HepG2 (cell line): ENCODE data around the gene SCAMP3. TPM values are rescaled to one million over a fixed set of nuclear protein-coding genes. Genes with fewer than 3 reads are reported as not detected.

Experiments
- ARID2 ChIP-seq: sonication (generic); formaldehyde crosslinking; IDR thresholded peaks from 2 replicates; pipeline ENCODE4 v1.8.1; 2022; ENCODE audit warnings: mild to moderate bottlenecking, missing genetic modification reagents, borderline replicate concordance
- ATM ChIP-seq: fragments of 450-650 bp; IDR thresholded peaks from 2 replicates; pipeline ENCODE4 v1.7.1; 2017; ENCODE audit warnings: mild to moderate bottlenecking, borderline replicate concordance
- CBX2 ChIP-seq, 2 experiments: fragments of 200-600 bp in 1 of 2; sonication (generic); formaldehyde crosslinking in 1 of 2; IDR thresholded peaks; 2 replicates each; pipeline versions ENCODE4 v1.7.0 to v1.8.1; 2018 to 2022; ENCODE audit warnings: low read depth in 2 of 2, low read length in 1 of 2, mild to moderate bottlenecking in 1 of 2, missing genetic modification reagents in 1 of 2
- GTF2F1 ChIP-seq: fragments of 150-350 bp; IDR thresholded peaks from 2 replicates; pipeline ENCODE4 v1.6.1; 2014; ENCODE audit warnings: low read length
- HNRNPLL ChIP-seq: fragments of 200-400 bp; formaldehyde crosslinking; IDR thresholded peaks from 2 replicates; pipeline ENCODE4 v1.6.1; 2017; ENCODE audit warnings: mild to moderate bottlenecking, low read depth, low read length; ENCODE audit not compliant: poor library complexity, severe bottlenecking
- JARID2 ChIP-seq: sonication (generic); formaldehyde crosslinking; IDR thresholded peaks from 2 replicates; pipeline ENCODE4 v1.8.1; 2023; ENCODE audit warnings: missing genetic modification reagents, inconsistent platforms; ENCODE audit not compliant: insufficient replicate concordance
- PLRG1 ChIP-seq: fragments of 450-650 bp; conservative IDR thresholded peaks from 2 replicates; pipeline ENCODE4 v1.6.1; 2016
- RBFOX2 ChIP-seq: fragments of 200-400 bp; formaldehyde crosslinking; IDR thresholded peaks from 2 replicates; pipeline ENCODE4 v1.6.1; 2017; ENCODE audit warnings: low read depth, mild to moderate bottlenecking, low read length
- TBX2 ChIP-seq: sonication (generic); formaldehyde crosslinking; IDR thresholded peaks from 2 replicates; pipeline ENCODE4 v1.5.0; 2020; ENCODE audit warnings: missing genetic modification reagents, mild to moderate bottlenecking, borderline replicate concordance
- ZC3H4 ChIP-seq: sonication (generic); formaldehyde crosslinking; IDR thresholded peaks from 2 replicates; pipeline ENCODE4 v1.4.0; 2020; ENCODE audit warnings: missing genetic modification reagents, borderline replicate concordance
- ZMYM4 ChIP-seq: sonication (generic); formaldehyde crosslinking; IDR thresholded peaks from 2 replicates; pipeline ENCODE4 v1.8.1; 2023; ENCODE audit warnings: mild to moderate bottlenecking, missing genetic modification reagents
- ZNF138 ChIP-seq: sonication (generic); formaldehyde crosslinking; IDR thresholded peaks from 2 replicates; pipeline ENCODE4 v1.5.0; 2020; ENCODE audit warnings: mild to moderate bottlenecking, low read depth, missing genetic modification reagents
- ZNF333 ChIP-seq: sonication (generic); formaldehyde crosslinking; IDR thresholded peaks from 2 replicates; pipeline ENCODE4 v1.4.0; 2020; ENCODE audit warnings: mild to moderate bottlenecking, missing genetic modification reagents, borderline replicate concordance
- ZNF34 ChIP-seq: sonication (generic); formaldehyde crosslinking; IDR thresholded peaks from 2 replicates; pipeline ENCODE4 v1.4.0; 2020; ENCODE audit warnings: mild to moderate bottlenecking, missing genetic modification reagents, borderline replicate concordance
- ZNF7 ChIP-seq: IDR thresholded peaks from 2 replicates; pipeline ENCODE4 v1.6.1; 2016; ENCODE audit warnings: missing biosample characterization, missing genetic modification reagents
- ZNF713 ChIP-seq: sonication (generic); formaldehyde crosslinking; IDR thresholded peaks from 2 replicates; pipeline ENCODE4 v1.4.0; 2020; ENCODE audit warnings: mild to moderate bottlenecking, missing genetic modification reagents
- ZNF879 ChIP-seq: sonication (generic); formaldehyde crosslinking; IDR thresholded peaks from 2 replicates; pipeline ENCODE4 v1.8.1; 2023; ENCODE audit warnings: missing genetic modification reagents
- polyA plus RNA-seq, 8 experiments: library from polyadenylated mRNA; depleted of rRNA in 3 of 8; stranded (reverse) in 7 of 8; unstranded in 1 of 8; fragments of >200 nt; fragmentation: Illumina TruSeq in 4 of 8; extraction: Trizol in 4 of 8; gene quantifications; 2 replicates each; pipeline versions ENCODE4 v1.2.1 to v1.2.3, GENCODE V29; 2011 to 2016; ENCODE audit warnings: low read depth in 4 of 8, missing spikeins in 1 of 8, mixed read lengths in 1 of 8; ENCODE audit not compliant: insufficient read depth in 1 of 8
- total RNA-seq, 5 experiments: library from RNA; depleted of rRNA; stranded (reverse); fragments of >200 nt; fragmentation: Illumina TruSeq; extraction: Trizol; gene quantifications; 2 replicates each; pipeline ENCODE4 v1.2.3, GENCODE V29; 2016; ENCODE audit warnings: low read depth in 1 of 5
- TF ChIP-seq, protein P1 (sequence below): sonication (generic); formaldehyde crosslinking; IDR thresholded peaks from 2 replicates; pipeline ENCODE4 v1.5.1; 2020; ENCODE audit warnings: missing genetic modification reagents, mild to moderate bottlenecking, borderline replicate concordance
- TF ChIP-seq, protein P2 (sequence below): sonication (generic); formaldehyde crosslinking; IDR thresholded peaks from 2 replicates; pipeline ENCODE4 v1.4.0; 2020; ENCODE audit warnings: mild to moderate bottlenecking, missing genetic modification reagents
- TF ChIP-seq, protein P3 (sequence below): sonication (generic); formaldehyde crosslinking; IDR thresholded peaks from 2 replicates; pipeline ENCODE4 v1.4.0; 2020; ENCODE audit warnings: missing genetic modification reagents
- TF ChIP-seq, protein P4 (sequence below): sonication (generic); formaldehyde crosslinking; IDR thresholded peaks from 2 replicates; pipeline ENCODE4 v1.5.0; 2020; ENCODE audit warnings: missing genetic modification reagents
- TF ChIP-seq, protein P5 (sequence below): sonication (generic); formaldehyde crosslinking; IDR thresholded peaks from 2 replicates; pipeline ENCODE4 v1.8.0; 2022; ENCODE audit warnings: missing genetic modification reagents, mild to moderate bottlenecking, inconsistent platforms, borderline replicate concordance

SCAMP3 gene
- total and polyA plus RNA-seq, 2 of the 13 experiments (the other 11 are each of a cell fraction or from before 2014, with no cell fraction given) = 46.8 to 83.3 TPM

DNA sequence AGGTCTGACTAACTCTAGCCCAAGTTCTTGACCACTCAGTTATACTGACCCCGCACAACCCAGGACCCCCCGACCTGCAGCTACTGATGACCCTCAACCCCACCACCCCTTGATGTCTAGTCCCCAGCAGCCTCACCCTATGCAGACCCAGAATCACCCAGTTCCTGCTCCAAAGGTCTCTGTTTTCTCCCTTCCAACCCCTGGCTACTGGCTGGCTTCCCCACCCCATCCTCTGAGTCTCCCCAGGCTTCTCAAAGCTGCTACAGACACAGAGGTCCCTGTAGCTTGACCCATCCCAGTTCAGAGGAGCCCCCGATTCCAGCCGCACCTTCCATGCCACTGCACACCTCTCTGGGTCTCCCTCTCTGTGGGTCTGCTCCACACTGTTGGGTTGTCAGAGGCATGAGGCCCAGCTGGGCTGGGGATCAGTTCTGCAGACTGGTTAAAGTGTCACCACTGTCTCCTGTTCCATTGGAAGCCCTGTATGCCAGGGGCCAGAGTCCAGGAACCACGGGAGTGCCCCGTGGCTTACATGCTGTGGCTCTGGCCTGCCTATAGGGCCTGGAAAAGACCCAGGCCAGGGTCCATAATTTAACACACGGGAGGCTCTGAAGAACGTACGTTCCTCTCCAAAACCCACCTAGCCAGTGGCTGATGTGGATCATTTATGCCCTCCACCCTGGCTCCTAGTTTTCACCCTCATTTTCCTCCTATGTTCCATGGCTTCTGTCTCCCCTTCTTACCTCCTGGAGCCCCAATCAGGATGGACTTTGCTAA, 38.6 kb upstream of the SCAMP3 start (continued):
- TF ChIP-seq GTF2F1 = no peak
- TF ChIP-seq ZNF138 (CRISPR knock-in tag) = no peak
- TF ChIP-seq ZC3H4 (CRISPR knock-in tag) = no peak
- TF ChIP-seq RBFOX2 = no peak
- TF ChIP-seq ZMYM4 (CRISPR knock-in tag) = peak; percentile 82
- TF ChIP-seq, protein P1, sequence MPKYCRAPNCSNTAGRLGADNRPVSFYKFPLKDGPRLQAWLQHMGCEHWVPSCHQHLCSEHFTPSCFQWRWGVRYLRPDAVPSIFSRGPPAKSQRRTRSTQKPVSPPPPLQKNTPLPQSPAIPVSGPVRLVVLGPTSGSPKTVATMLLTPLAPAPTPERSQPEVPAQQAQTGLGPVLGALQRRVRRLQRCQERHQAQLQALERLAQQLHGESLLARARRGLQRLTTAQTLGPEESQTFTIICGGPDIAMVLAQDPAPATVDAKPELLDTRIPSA (CRISPR knock-in tag) = no peak
- TF ChIP-seq, protein P2, sequence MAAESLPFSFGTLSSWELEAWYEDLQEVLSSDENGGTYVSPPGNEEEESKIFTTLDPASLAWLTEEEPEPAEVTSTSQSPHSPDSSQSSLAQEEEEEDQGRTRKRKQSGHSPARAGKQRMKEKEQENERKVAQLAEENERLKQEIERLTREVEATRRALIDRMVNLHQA (CRISPR knock-in tag) = no peak
- no peak for TF ChIP-seq PLRG1
- TF ChIP-seq ZNF879 (CRISPR knock-in tag) = no peak
- no peak for TF ChIP-seq ATM
- TF ChIP-seq, protein P3, sequence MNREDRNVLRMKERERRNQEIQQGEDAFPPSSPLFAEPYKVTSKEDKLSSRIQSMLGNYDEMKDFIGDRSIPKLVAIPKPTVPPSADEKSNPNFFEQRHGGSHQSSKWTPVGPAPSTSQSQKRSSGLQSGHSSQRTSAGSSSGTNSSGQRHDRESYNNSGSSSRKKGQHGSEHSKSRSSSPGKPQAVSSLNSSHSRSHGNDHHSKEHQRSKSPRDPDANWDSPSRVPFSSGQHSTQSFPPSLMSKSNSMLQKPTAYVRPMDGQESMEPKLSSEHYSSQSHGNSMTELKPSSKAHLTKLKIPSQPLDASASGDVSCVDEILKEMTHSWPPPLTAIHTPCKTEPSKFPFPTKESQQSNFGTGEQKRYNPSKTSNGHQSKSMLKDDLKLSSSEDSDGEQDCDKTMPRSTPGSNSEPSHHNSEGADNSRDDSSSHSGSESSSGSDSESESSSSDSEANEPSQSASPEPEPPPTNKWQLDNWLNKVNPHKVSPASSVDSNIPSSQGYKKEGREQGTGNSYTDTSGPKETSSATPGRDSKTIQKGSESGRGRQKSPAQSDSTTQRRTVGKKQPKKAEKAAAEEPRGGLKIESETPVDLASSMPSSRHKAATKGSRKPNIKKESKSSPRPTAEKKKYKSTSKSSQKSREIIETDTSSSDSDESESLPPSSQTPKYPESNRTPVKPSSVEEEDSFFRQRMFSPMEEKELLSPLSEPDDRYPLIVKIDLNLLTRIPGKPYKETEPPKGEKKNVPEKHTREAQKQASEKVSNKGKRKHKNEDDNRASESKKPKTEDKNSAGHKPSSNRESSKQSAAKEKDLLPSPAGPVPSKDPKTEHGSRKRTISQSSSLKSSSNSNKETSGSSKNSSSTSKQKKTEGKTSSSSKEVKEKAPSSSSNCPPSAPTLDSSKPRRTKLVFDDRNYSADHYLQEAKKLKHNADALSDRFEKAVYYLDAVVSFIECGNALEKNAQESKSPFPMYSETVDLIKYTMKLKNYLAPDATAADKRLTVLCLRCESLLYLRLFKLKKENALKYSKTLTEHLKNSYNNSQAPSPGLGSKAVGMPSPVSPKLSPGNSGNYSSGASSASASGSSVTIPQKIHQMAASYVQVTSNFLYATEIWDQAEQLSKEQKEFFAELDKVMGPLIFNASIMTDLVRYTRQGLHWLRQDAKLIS (CRISPR knock-in tag) = no peak
- TF ChIP-seq ARID2 (CRISPR knock-in tag) = no peak
- TF ChIP-seq, protein P4, sequence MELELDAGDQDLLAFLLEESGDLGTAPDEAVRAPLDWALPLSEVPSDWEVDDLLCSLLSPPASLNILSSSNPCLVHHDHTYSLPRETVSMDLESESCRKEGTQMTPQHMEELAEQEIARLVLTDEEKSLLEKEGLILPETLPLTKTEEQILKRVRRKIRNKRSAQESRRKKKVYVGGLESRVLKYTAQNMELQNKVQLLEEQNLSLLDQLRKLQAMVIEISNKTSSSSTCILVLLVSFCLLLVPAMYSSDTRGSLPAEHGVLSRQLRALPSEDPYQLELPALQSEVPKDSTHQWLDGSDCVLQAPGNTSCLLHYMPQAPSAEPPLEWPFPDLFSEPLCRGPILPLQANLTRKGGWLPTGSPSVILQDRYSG = 0 out of 2 replicates have a peak, but pooled peaks have one; percentile 56
- no peak for TF ChIP-seq ZNF333 (CRISPR knock-in tag)
- TF ChIP-seq ZNF7 (CRISPR knock-in tag) = no peak
- TF ChIP-seq HNRNPLL = no peak
- TF ChIP-seq, protein P5, sequence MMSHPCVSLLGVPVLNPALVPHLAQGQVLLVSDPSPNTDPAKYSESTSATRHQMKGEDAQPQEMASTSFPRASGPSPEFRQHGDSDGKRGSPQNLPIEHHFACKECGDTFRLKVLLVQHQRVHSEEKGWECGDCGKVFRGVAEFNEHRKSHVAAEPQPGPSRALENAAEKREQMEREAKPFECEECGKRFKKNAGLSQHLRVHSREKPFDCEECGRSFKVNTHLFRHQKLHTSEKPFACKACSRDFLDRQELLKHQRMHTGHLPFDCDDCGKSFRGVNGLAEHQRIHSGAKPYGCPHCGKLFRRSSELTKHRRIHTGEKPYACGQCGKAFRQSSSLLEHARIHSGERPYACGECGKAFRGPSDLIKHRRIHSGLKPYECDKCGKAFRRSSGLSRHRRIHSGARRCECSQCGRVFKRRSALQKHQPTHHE = peak; percentile 51; the same call in 1 of the 2 replicates
- no peak for TF ChIP-seq CBX2 (IDR thresholded peaks at IDR 0.05; ENCODE audit: low read depth, low read length)
- no peak for TF ChIP-seq CBX2 (CRISPR knock-in tag; IDR thresholded peaks at IDR 0.05; ENCODE audit: low read depth)
- no peak for TF ChIP-seq JARID2 (CRISPR knock-in tag)
- peak; percentile 81; the same call in 1 of the 2 replicates for TF ChIP-seq TBX2 (CRISPR knock-in tag)
- TF ChIP-seq ZNF713 (CRISPR knock-in tag) = no peak
- 0 out of 2 replicates have a peak, but pooled peaks have one; percentile 65 for TF ChIP-seq ZNF34 (CRISPR knock-in tag)
